Gastroesophageal sphincter (tissue), 3 donors: ENCODE data around the gene IL15.
A peak's percentile ranks its signal among the peaks of the same experiment; 100 is the strongest.

Experiments used
- EP300 ChIP-seq: sonication (generic); formaldehyde crosslinking; IDR thresholded peaks from one replicate; pipeline ENCODE4 v1.6.1; 2017; ENCODE audit warnings: antibody characterized with exemption, mild to moderate bottlenecking
- POLR2A ChIP-seq, 2 donors: fragments of 450-650 bp; IDR thresholded peaks; one replicate each; pipeline ENCODE4 v1.6.1; 2017; ENCODE audit warnings: antibody characterized with exemption in 2 of 2, mild to moderate bottlenecking in 2 of 2, moderate library complexity in 1 of 2
- POLR2AphosphoS5 ChIP-seq: sonication (generic); formaldehyde crosslinking; IDR thresholded peaks from one replicate; pipeline ENCODE4 v1.6.1; 2017; ENCODE audit warnings: antibody characterized with exemption
- TF ChIP-seq, protein P1 (sequence below), 4 experiments: fragments of 200-600 bp in 2 of 4; fragments of 450-650 bp in 2 of 4; sonication (generic) in 1 of 4; IDR thresholded peaks; one replicate each; pipeline ENCODE4 v1.5.1; 2017 to 2019; ENCODE audit warnings: antibody characterized with exemption in 4 of 4, mild to moderate bottlenecking in 2 of 4, moderate library complexity in 2 of 4

GRCh38 chr4:141711211-141711610 is 74.8 kb downstream of the IL15 start:
- TF ChIP-seq, protein P1, sequence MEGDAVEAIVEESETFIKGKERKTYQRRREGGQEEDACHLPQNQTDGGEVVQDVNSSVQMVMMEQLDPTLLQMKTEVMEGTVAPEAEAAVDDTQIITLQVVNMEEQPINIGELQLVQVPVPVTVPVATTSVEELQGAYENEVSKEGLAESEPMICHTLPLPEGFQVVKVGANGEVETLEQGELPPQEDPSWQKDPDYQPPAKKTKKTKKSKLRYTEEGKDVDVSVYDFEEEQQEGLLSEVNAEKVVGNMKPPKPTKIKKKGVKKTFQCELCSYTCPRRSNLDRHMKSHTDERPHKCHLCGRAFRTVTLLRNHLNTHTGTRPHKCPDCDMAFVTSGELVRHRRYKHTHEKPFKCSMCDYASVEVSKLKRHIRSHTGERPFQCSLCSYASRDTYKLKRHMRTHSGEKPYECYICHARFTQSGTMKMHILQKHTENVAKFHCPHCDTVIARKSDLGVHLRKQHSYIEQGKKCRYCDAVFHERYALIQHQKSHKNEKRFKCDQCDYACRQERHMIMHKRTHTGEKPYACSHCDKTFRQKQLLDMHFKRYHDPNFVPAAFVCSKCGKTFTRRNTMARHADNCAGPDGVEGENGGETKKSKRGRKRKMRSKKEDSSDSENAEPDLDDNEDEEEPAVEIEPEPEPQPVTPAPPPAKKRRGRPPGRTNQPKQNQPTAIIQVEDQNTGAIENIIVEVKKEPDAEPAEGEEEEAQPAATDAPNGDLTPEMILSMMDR (IDR thresholded peaks at IDR 0.05) = peak; percentile 17 to 51 (median 49)
- TF ChIP-seq POLR2A (IDR thresholded peaks at IDR 0.05) = no peak
- no peak for TF ChIP-seq EP300
- no peak for TF ChIP-seq POLR2AphosphoS5
